Measurements from ENCODE around the gene XAB2. TPM values are rescaled to one million over a fixed set of nuclear protein-coding genes. Genes with fewer than 3 reads are reported as not detected.

Gene XAB2
- total and polyA plus RNA-seq, 12 donors: 18.6 to 31.9 (median 22.7) TPM

DNA sequence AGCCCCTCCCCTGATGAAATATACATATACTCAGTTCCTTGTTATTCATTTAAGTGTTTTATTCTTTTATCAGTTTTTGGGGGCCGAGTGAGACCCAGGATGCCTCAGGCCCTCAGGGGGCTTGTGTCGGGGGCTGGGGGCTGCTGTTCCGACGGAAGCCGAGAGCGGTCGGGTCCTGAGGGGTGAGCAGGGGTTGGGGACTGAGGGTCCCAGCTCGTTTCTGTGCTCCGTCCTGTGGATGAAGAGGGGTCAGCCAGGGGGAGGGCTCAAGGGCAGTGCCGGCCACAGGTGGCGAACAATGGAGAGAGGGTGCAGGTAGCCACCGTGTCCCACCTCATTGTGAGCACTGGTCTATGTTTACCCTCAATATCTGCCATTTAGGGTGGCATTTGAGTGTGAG, 2.2 kb upstream of the XAB2 start:
- ATAC-seq (no peak), DNase-seq (no peak)
- H3K27me3 ChIP-seq: peaks cover 0 to 11% (median 6%) of the 10 kb centered on the region in 7 donors
- no peak overlapping the region for H3K4me3 ChIP-seq
- peaks cover 11 to 46% (median 34%) of the 10 kb centered on the region in 9 donors for H3K4me1 ChIP-seq
- TF ChIP-seq, protein P1, sequence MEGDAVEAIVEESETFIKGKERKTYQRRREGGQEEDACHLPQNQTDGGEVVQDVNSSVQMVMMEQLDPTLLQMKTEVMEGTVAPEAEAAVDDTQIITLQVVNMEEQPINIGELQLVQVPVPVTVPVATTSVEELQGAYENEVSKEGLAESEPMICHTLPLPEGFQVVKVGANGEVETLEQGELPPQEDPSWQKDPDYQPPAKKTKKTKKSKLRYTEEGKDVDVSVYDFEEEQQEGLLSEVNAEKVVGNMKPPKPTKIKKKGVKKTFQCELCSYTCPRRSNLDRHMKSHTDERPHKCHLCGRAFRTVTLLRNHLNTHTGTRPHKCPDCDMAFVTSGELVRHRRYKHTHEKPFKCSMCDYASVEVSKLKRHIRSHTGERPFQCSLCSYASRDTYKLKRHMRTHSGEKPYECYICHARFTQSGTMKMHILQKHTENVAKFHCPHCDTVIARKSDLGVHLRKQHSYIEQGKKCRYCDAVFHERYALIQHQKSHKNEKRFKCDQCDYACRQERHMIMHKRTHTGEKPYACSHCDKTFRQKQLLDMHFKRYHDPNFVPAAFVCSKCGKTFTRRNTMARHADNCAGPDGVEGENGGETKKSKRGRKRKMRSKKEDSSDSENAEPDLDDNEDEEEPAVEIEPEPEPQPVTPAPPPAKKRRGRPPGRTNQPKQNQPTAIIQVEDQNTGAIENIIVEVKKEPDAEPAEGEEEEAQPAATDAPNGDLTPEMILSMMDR (IDR thresholded peaks at IDR 0.05): no peak
- H3K36me3 ChIP-seq: peaks cover 0 to 21% (median 0%) of the 10 kb centered on the region in 9 donors
- H3K27ac ChIP-seq: no peak overlapping the region
- WGBS, 2 donors: 90 to 93% methylated on average over 12 of the region's 12 CpGs
- no peaks in the 10 kb centered on the region for H3K9me3 ChIP-seq
- intact Hi-C loops (cut with DNase I): loop anchor here in 1 of 10 donors (2.0 kb wide), 1 partner anchor 49 kb away; the partner anchor contains the start of gene TRAPPC5

DNA sequence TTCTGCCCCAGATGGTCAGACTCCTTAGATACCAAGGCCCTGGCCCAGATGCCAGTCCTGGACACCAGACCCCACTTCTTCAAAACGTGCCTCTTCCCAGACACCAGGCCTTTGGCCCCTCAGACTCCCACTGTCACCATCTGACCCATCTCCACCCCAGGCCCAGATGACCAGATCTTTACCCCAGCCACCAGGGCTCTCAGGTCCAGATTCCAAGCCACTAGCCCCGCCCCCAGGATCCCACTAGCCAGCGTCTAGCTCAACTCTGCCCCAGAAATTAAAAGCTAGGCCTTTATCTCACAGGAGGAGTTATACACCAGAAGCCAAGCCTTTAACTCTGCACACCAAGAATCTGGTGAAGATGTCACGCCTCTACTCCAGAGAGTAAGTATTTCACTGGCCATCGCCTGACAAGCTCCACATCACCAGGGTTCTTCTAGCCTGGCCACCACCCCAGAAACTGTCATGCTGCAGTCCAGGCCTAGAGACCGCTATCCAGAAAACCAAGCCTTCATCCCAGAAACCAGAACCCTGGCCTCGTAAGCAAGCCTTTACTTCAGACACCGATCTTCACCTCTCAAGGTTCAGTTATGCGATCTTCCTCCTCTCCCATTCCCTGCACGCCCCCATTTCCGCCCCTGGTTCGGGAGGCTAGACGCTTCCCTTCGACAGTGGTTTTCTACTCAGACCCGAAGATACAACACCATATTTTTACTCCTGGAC, 595 bp downstream of the XAB2 start:
- Histone ChIP-seq H3K4me1 (peaks cover 11 to 39% (median 30%) of the 10 kb centered on the region in 9 donors), H3K36me3 (peaks cover 0 to 50% (median 10%) of the 10 kb centered on the region in 9 donors), H3K27ac (peak overlapping the region in 9 of 10 donors; percentile 54 to 89 (median 76)), H3K27me3 (no peaks in the 10 kb centered on the region), H3K4me3 (peak overlapping the region; percentile 71 to 95 (median 88)), H3K9me3 (no peaks in the 10 kb centered on the region)
- 5% methylated on average over 15 of the region's 15 CpGs for WGBS, 2 donors
- intact Hi-C loops (cut with DNase I): loop anchor here in 1 of 10 donors (5.0 kb wide), 1 partner anchor 91 kb away; the partner anchor contains the start of gene PNPLA6
- DNase-seq: no peak
- no peak for ATAC-seq
- TF ChIP-seq, protein P1 (IDR thresholded peaks at IDR 0.05): no peak

DNA sequence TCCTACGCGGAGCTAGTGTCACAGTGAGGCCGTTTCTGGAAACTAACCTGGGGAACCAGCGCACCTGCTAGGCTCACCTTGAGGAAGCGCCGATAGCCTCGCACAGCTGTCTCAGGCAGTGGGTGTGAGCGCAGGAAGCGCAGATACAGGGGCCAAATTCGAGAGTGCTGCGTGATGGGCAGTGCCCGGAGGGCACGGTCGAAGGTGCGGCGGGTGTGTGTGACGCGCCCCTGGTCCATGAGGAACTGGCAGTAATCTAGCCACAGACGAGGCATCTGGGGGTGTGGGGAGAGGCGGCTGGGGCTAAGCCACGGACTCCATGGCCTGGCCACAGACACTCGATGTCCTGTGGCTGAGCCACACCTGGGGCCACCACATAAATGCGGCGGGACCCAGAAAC, 2.2 kb downstream of the XAB2 start:
- WGBS, 2 donors: 90 to 96% methylated on average over 24 of the region's 24 CpGs
- H3K9me3 ChIP-seq: no peaks in the 10 kb centered on the region
- TF ChIP-seq, protein P1 (IDR thresholded peaks at IDR 0.05): no peak
- no peak overlapping the region for H3K27ac ChIP-seq
- H3K27me3 ChIP-seq: no peaks in the 10 kb centered on the region
- H3K4me3 ChIP-seq: no peak overlapping the region
- H3K4me1 ChIP-seq: peaks cover 11 to 39% (median 30%) of the 10 kb centered on the region in 9 donors
- peaks cover 0 to 60% (median 26%) of the 10 kb centered on the region in 9 donors for H3K36me3 ChIP-seq
- intact Hi-C loops (cut with DNase I): loop anchor here in 1 of 10 donors (5.0 kb wide), 1 partner anchor 90 kb away; the partner anchor contains the start of gene PNPLA6
- ATAC-seq: no peak
- no peak for DNase-seq

DNA sequence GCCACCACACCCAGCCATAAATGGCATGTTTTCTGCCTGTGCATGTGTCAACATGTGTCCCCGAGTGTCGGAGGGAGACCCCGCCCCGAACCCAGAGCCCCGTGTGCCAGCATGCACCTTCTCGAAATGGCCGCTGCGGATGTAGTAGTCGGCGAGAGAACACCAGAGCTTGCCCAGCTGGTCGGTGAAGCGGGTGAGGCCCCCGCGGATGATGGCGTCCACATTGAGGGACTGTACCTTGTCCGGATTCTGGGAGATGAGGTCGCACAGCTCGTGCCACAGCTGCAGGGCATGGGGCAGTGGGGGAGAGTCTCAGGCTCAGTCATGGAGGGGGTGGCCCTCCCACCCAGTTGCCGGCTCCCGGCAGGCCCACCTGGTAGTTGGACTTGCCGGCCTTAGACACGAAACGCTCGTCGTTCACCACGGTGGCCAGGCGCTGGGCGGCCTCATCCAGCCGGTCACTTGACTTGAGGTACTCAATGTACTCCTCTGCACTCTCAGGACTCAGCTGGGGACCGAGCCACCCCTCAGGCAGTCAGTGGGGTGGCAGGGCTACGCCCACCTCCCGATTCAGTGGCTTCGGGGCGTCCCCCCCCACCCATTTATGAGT, 3.5 kb downstream of the XAB2 start:
- Histone ChIP-seq H3K4me3 (no peak overlapping the region), H3K9me3 (no peaks in the 10 kb centered on the region), H3K4me1 (peaks cover 11 to 34% (median 28%) of the 10 kb centered on the region in 9 donors), H3K27me3 (no peaks in the 10 kb centered on the region), H3K36me3 (peaks cover 0 to 70% (median 39%) of the 10 kb centered on the region in 9 donors), H3K27ac (no peak overlapping the region)
- WGBS, 2 donors: 97% methylated on average over 34 of the region's 34 CpGs
- TF ChIP-seq, protein P1 (IDR thresholded peaks at IDR 0.05): no peak
- DNase-seq: no peak
- intact Hi-C loops (cut with DNase I): loop anchor here in 1 of 10 donors (5.0 kb wide), 1 partner anchor 89 kb away; the partner anchor contains the start of gene PNPLA6
- no peak for ATAC-seq
